Activated CD4-positive, alpha-beta T cell treated with anti-CD3 and anti-CD28 coated beads, Interleukin-2, amount 50 U/mL, for 4 hours (primary cell): ENCODE results near the gene PTPRT.

Experiments
- DNase-seq, 2 experiments: peaks; one replicate each; pipeline ENCODE4 v3.0.0-alpha.2; 2020

Gene PTPRT

GRCh38 chr20:43016257-43016656, 173.4 kb downstream of the PTPRT start:
- DNase-seq = no peak

- no peak for DNase-seq
Observed at GRCh38 chr20:43015566-43015965, 174.1 kb downstream of the PTPRT start.

GRCh38 chr20:43014206-43014605, 175.5 kb downstream of the PTPRT start:
- DNase-seq = no peak

- no peak for DNase-seq
Observed at GRCh38 chr20:43011491-43011890, 178.2 kb downstream of the PTPRT start.

GRCh38 chr20:43009532-43009931, 180.2 kb downstream of the PTPRT start:
- no peak for DNase-seq

GRCh38 chr20:43007525-43007924, 182.2 kb downstream of the PTPRT start:
- no peak for DNase-seq

- no peak for DNase-seq
Observed at GRCh38 chr20:43006651-43007375, 182.9 kb downstream of the PTPRT start.

GRCh38 chr20:43003318-43003944, 186.3 kb downstream of the PTPRT start:
- DNase-seq = no peak

- DNase-seq = no peak
Observed at GRCh38 chr20:42996141-42996540, 193.6 kb downstream of the PTPRT start.

- DNase-seq = no peak
Observed at GRCh38 chr20:42988319-42988718, 201.4 kb downstream of the PTPRT start.

- no peak for DNase-seq
Observed at GRCh38 chr20:42987376-42988114, 202.2 kb downstream of the PTPRT start.

GRCh38 chr20:42986143-42986773, 203.4 kb downstream of the PTPRT start:
- no peak for DNase-seq

GRCh38 chr20:42985628-42986027, 204.1 kb downstream of the PTPRT start:
- DNase-seq = no peak

- DNase-seq = no peak
Observed at GRCh38 chr20:42982218-42982617, 207.5 kb downstream of the PTPRT start.

- DNase-seq = no peak
Observed at GRCh38 chr20:42981253-42981652, 208.5 kb downstream of the PTPRT start.

- no peak for DNase-seq
Observed at GRCh38 chr20:42979720-42980119, 210.0 kb downstream of the PTPRT start.

- no peak for DNase-seq
Observed at GRCh38 chr20:42978184-42978974, 211.3 kb downstream of the PTPRT start.

- DNase-seq = no peak
Observed at GRCh38 chr20:42975974-42976373, 213.7 kb downstream of the PTPRT start.

GRCh38 chr20:42974347-42974746, 215.4 kb downstream of the PTPRT start:
- DNase-seq = no peak

- DNase-seq = no peak
Observed at GRCh38 chr20:42972591-42972990, 217.1 kb downstream of the PTPRT start.

GRCh38 chr20:42968746-42969145, 221.0 kb downstream of the PTPRT start:
- no peak for DNase-seq

- DNase-seq = no peak
Observed at GRCh38 chr20:42963796-42964195, 225.9 kb downstream of the PTPRT start.

- DNase-seq = no peak
Observed at GRCh38 chr20:42961771-42962170, 227.9 kb downstream of the PTPRT start.
